HCT116 (cell line): ENCODE measurements around the gene ANKRD60. TPM values are rescaled to one million over a fixed set of nuclear protein-coding genes. Genes with fewer than 3 reads are reported as not detected.
A peak's percentile ranks its signal among the peaks of the same experiment; 100 is the strongest.

Source experiments
- ATAC-seq: fragments of 200-7000 bp; cut with Tn5 transposase; 2 replicates; pipeline ENCODE4 v1.9.1; 2020; ENCODE audit warnings: mild to moderate bottlenecking, moderate library complexity
- BruUV-seq: library from RNA; stranded (reverse); fragments of 400-500 nt; replicated peaks from 2 replicates; lab custom pipeline; 2021; lab: Mats Ljungman, UMichigan
- CTCF ChIA-PET: fragments of 300-600 bp; sonication (Branson Sonifier 250); formaldehyde crosslinking; loops from one replicate; lab custom pipeline; 2021; ENCODE audit warnings: antibody characterized with exemption; lab: Charles Lee
- POLR2A ChIA-PET: fragments of 300-600, 350-600 bp; sonication (Branson Sonifier 250); formaldehyde crosslinking; loops from one replicate; lab custom pipeline; 2021; ENCODE audit warnings: antibody characterized with exemption; lab: Charles Lee
- RAD21 ChIA-PET, 2 experiments: fragments of 300-600 bp; sonication (Branson Sonifier 250); formaldehyde crosslinking; loops; one replicate each; lab custom pipeline; 2023; ENCODE audit warnings: low total read pairs in 2 of 2; ENCODE audit not compliant: uncharacterized antibody in 2 of 2, unreplicated experiment in 2 of 2, low non-redundant PET in 1 of 2; lab: Charles Lee
- DNase-seq: peaks from one replicate; pipeline ENCODE4 v3.0.0-alpha.2; 2010; ENCODE audit warnings: low read depth, low spot score
- H2AFZ ChIP-seq: fragments of 200-600 bp; shearing (Covaris generic), sonication (generic); 2 replicates; pipeline ENCODE4 v1.6.1; 2017; ENCODE audit warnings: low read depth, mixed run types, mixed read lengths, antibody characterized with exemption, low read length; ENCODE audit not compliant: poor library complexity, severe bottlenecking
- H3K27ac ChIP-seq: 2 replicates; pipeline ENCODE4 v1.5.1; 2012; ENCODE audit warnings: low read depth, low read length
- H3K27me3 ChIP-seq: fragments of 200-600 bp; sonication (generic); 2 replicates; pipeline ENCODE4 v1.6.1; 2016; ENCODE audit warnings: mixed run types, low read length, mixed read lengths; ENCODE audit not compliant: insufficient read depth
- H3K36me3 ChIP-seq, 2 experiments: fragments of 200-500 bp in 1 of 2; fragments of 200-600 bp in 1 of 2; sonication (Bioruptor generic) in 1 of 2; sonication (generic) in 1 of 2; 2 replicates each; pipeline versions ENCODE4 v1.5.1 to v1.6.1; 2014 to 2016; ENCODE audit warnings: low read length in 2 of 2, inconsistent platforms in 1 of 2, mixed read lengths in 1 of 2, mixed run types in 1 of 2; ENCODE audit not compliant: insufficient read depth in 2 of 2, control insufficient read depth in 1 of 2
- H3K4me1 ChIP-seq, 2 experiments: fragments of 200-600 bp in 1 of 2; sonication (generic) in 1 of 2; 2 replicates each; pipeline versions ENCODE4 v1.5.1 to v1.6.1; 2012 to 2017; ENCODE audit warnings: low read length in 2 of 2, inconsistent platforms in 1 of 2, mild to moderate bottlenecking in 1 of 2, mixed read lengths in 1 of 2, mixed run types in 1 of 2, moderate library complexity in 1 of 2; ENCODE audit not compliant: insufficient read depth in 2 of 2, control insufficient read depth in 1 of 2
- H3K4me2 ChIP-seq: fragments of 200-600 bp; sonication (generic); 2 replicates; pipeline ENCODE4 v1.6.1; 2017; ENCODE audit warnings: mixed run types, low read length, mixed read lengths
- H3K4me3 ChIP-seq, 2 experiments: fragments of 200-600 bp in 1 of 2; sonication (generic) in 1 of 2; replicated peaks in 1 of 2; 2 replicates each; pipeline ENCODE4 v1.5.1; 2011 to 2016; ENCODE audit warnings: low read length in 2 of 2, control low read depth in 1 of 2, low read depth in 1 of 2, mild to moderate bottlenecking in 1 of 2, mixed read lengths in 1 of 2, mixed run types in 1 of 2
- H3K79me2 ChIP-seq: fragments of 200-600 bp; sonication (generic); 2 replicates; pipeline ENCODE4 v1.6.1; 2017; ENCODE audit warnings: mild to moderate bottlenecking, mixed run types, low read length, moderate library complexity, mixed read lengths; ENCODE audit not compliant: insufficient read depth
- H3K9ac ChIP-seq: fragments of 200-600 bp; sonication (generic); 2 replicates; pipeline ENCODE4 v1.6.1; 2016; ENCODE audit warnings: low read length, mixed read lengths
- H3K9me2 ChIP-seq: fragments of 200-600 bp; sonication (generic), shearing (Covaris generic); 2 replicates; pipeline ENCODE4 v1.6.1; 2017; ENCODE audit warnings: mixed run types, mild to moderate bottlenecking, moderate library complexity; ENCODE audit not compliant: insufficient read depth
- H3K9me3 ChIP-seq, 2 experiments: fragments of 200-500 bp in 1 of 2; fragments of 200-600 bp in 1 of 2; sonication (Bioruptor generic) in 1 of 2; sonication (generic) in 1 of 2; 2 replicates each; pipeline ENCODE4 v1.6.1; 2014 to 2017; ENCODE audit warnings: low read length in 2 of 2, mixed read lengths in 2 of 2, inconsistent platforms in 1 of 2, low read depth in 1 of 2, mild to moderate bottlenecking in 1 of 2, mixed run types in 1 of 2, moderate library complexity in 1 of 2; ENCODE audit not compliant: control insufficient read depth in 1 of 2, insufficient read depth in 1 of 2
- H4K20me1 ChIP-seq: fragments of 200-600 bp; sonication (generic), shearing (Covaris generic); 2 replicates; pipeline ENCODE4 v1.6.1; 2017; ENCODE audit warnings: mixed run types, mild to moderate bottlenecking, moderate library complexity; ENCODE audit not compliant: insufficient read depth
- ATF3 ChIP-seq: IDR thresholded peaks from 2 replicates; pipeline ENCODE4 v1.6.1; 2012
- CEBPB ChIP-seq: IDR thresholded peaks from 2 replicates; pipeline ENCODE4 v1.6.1; 2012; ENCODE audit warnings: low read depth
- CTCF ChIP-seq, 3 experiments: fragments of 200-600 bp in 1 of 3; sonication (generic) in 1 of 3; IDR thresholded peaks in 2 of 3; conservative IDR thresholded peaks in 1 of 3; 2 replicates each; pipeline ENCODE4 v1.5.1; 2012 to 2017; ENCODE audit warnings: low read depth in 2 of 3, low read length in 2 of 3, antibody characterized with exemption in 1 of 3, borderline replicate concordance in 1 of 3, control low read depth in 1 of 3, mild to moderate bottlenecking in 1 of 3, mixed read lengths in 1 of 3, mixed run types in 1 of 3, moderate library complexity in 1 of 3; ENCODE audit not compliant: insufficient read depth in 1 of 3
- EGR1 ChIP-seq: IDR thresholded peaks from 2 replicates; pipeline ENCODE4 v1.6.1; 2012; ENCODE audit warnings: low read depth
- EZH2phosphoT487 ChIP-seq: fragments of 200-600 bp; IDR thresholded peaks from 2 replicates; pipeline ENCODE4 v1.6.1; 2018; ENCODE audit warnings: antibody characterized with exemption, borderline replicate concordance
- MAX ChIP-seq: IDR thresholded peaks from 2 replicates; pipeline ENCODE4 v1.6.1; 2012
- POLR2A ChIP-seq: IDR thresholded peaks from 2 replicates; pipeline ENCODE4 v1.7.0; 2011; ENCODE audit warnings: borderline replicate concordance; ENCODE audit not compliant: insufficient read depth, insufficient read length; ENCODE audit errors: extremely low read depth
- POLR2AphosphoS5 ChIP-seq: IDR thresholded peaks from 2 replicates; pipeline ENCODE4 v1.6.1; 2011; ENCODE audit warnings: mild to moderate bottlenecking, low read depth, low read length, moderate library complexity
- SIN3A ChIP-seq: IDR thresholded peaks from 2 replicates; pipeline ENCODE4 v1.6.1; 2012; ENCODE audit warnings: low read depth
- SP1 ChIP-seq: IDR thresholded peaks from 2 replicates; pipeline ENCODE4 v1.6.1; 2012; ENCODE audit warnings: low read depth
- SRF ChIP-seq: IDR thresholded peaks from 2 replicates; pipeline ENCODE4 v1.6.1; 2012; ENCODE audit warnings: low read depth
- TCF7L2 ChIP-seq: IDR thresholded peaks from 2 replicates; pipeline ENCODE4 v1.7.0; 2011; ENCODE audit warnings: borderline replicate concordance, inconsistent platforms; ENCODE audit not compliant: insufficient read depth, insufficient read length; ENCODE audit errors: extremely low read depth
- YY1 ChIP-seq: IDR thresholded peaks from 2 replicates; pipeline ENCODE4 v1.6.1; 2011; ENCODE audit warnings: low read length, low read depth, moderate library complexity, mild to moderate bottlenecking; ENCODE audit not compliant: insufficient replicate concordance; ENCODE audit errors: extremely low read depth
- ZBTB33 ChIP-seq: IDR thresholded peaks from 2 replicates; pipeline ENCODE4 v1.6.1; 2011; ENCODE audit warnings: mild to moderate bottlenecking, low read length, moderate library complexity; ENCODE audit not compliant: insufficient replicate concordance; ENCODE audit errors: extremely low read depth
- ZFX ChIP-seq: fragments of 450-650 bp; IDR thresholded peaks from 2 replicates; pipeline ENCODE4 v1.6.1; 2017
- intact Hi-C: fragments of 100-400 bp; cut with micrococcal nuclease; formaldehyde crosslinking; loops from 2 replicates; pipeline ENCODE4 v1.10.0; 2022
- total RNA-seq: library from RNA; stranded (reverse); gene quantifications from one replicate; pipeline ENCODE4 v1.2.1, GENCODE V29; 2021; ENCODE audit not compliant: unreplicated experiment

The ANKRD60 gene
- total RNA-seq, 1 experiment from 2014 or later: not detected

- no peaks in the 10 kb centered on the region for H4K20me1 ChIP-seq
- ATAC-seq (peak; percentile 8), DNase-seq (no peak)
- peak overlapping the region; percentile 73 for H2AFZ ChIP-seq
- no peak overlapping the region for H3K27ac ChIP-seq
- ChIA-PET RAD21 (interaction anchor here in 1 of 2 experiments (1.0 kb wide), 1 partner anchor 557 kb away, joined by 3 read pairs; no protein-coding TSS in a partner anchor), POLR2A (no interaction called here), CTCF (interaction anchor here (1.5 to 3.7 kb wide), 3 partner anchors 9 to 557 kb away, joined by 3 to 23 read pairs (median 4); no protein-coding TSS in a partner anchor)
- peak overlapping the region; percentile 23 to 50; a peak in 3 of 4 replicates for H3K4me3 ChIP-seq
- intact Hi-C loops: loop anchor here (1.0 to 10.0 kb wide), 3 partner anchors 525 to 584 kb away; no protein-coding TSS in a partner anchor
- TF ChIP-seq ATF3 (no peak), SRF (no peak), POLR2A (no peak)
- no peak overlapping the region for H3K9ac ChIP-seq
- H3K9me3 ChIP-seq: no peaks in the 10 kb centered on the region
- no peaks in the 10 kb centered on the region for H3K9me2 ChIP-seq
- H3K4me1 ChIP-seq: peaks cover 0 to 11% of the 10 kb centered on the region in 2 experiments; a peak in 2 of 4 replicates
- peak overlapping the region; percentile 78 for H3K4me2 ChIP-seq
- H3K27me3 ChIP-seq: no peaks in the 10 kb centered on the region; the same call in 1 of the 2 replicates
- no TSS peak for BruUV-seq
- H3K36me3 ChIP-seq: no peaks in the 10 kb centered on the region
- no peaks in the 10 kb centered on the region for H3K79me2 ChIP-seq
Measured at GRCh38 chr20:58179083-58179431, 49.4 kb downstream of the ANKRD60 start.

- POLR2A ChIA-PET: no interaction called here
- RAD21 ChIA-PET: no interaction called here
- CTCF ChIA-PET: interaction anchor here (3.7 kb wide), 1 partner anchor 556 kb away, joined by 23 read pairs; no protein-coding TSS in a partner anchor
- intact Hi-C loops: loop anchor here (10.0 kb wide), 1 partner anchor 583 kb away; no protein-coding TSS in a partner anchor
- Histone ChIP-seq H4K20me1 (no peaks in the 10 kb centered on the region), H3K27me3 (no peaks in the 10 kb centered on the region; the same call in 1 of the 2 replicates), H3K79me2 (no peaks in the 10 kb centered on the region), H3K4me1 (peaks cover 0 to 11% of the 10 kb centered on the region in 2 experiments; a peak in 2 of 4 replicates), H3K4me2 (no peak overlapping the region), H3K36me3 (no peaks in the 10 kb centered on the region), H2AFZ (no peak overlapping the region), H3K4me3 (no peak overlapping the region), H3K27ac (no peak overlapping the region), H3K9ac (no peak overlapping the region), H3K9me2 (no peaks in the 10 kb centered on the region), H3K9me3 (no peaks in the 10 kb centered on the region)
- no peak for DNase-seq
- BruUV-seq: no TSS peak
- ATAC-seq: no peak
- no peak for TF ChIP-seq POLR2AphosphoS5
- no peak for TF ChIP-seq CTCF (IDR thresholded peaks at IDR 0.05 in 2 of 3, conservative IDR thresholded peaks at IDR 0.05 in 1 of 3; ENCODE audit: borderline replicate concordance in 1 of 3, insufficient read depth in 1 of 3, low read depth in 2 of 3, low read length in 2 of 3)
- TF ChIP-seq MAX: no peak
- no peak for TF ChIP-seq TCF7L2
- TF ChIP-seq SIN3A: no peak
- no peak for TF ChIP-seq SP1
- no peak for TF ChIP-seq EZH2phosphoT487
- TF ChIP-seq ZBTB33: no peak
- no peak for TF ChIP-seq YY1
- TF ChIP-seq SRF: no peak
- no peak for TF ChIP-seq ZFX
- TF ChIP-seq CEBPB: no peak
- TF ChIP-seq ATF3: no peak
- no peak for TF ChIP-seq EGR1
Measured at GRCh38 chr20:58177799-58178198, 50.7 kb downstream of the ANKRD60 start.
